Measurements from ENCODE around the gene ARRB2.

ARRB2 gene

DNA sequence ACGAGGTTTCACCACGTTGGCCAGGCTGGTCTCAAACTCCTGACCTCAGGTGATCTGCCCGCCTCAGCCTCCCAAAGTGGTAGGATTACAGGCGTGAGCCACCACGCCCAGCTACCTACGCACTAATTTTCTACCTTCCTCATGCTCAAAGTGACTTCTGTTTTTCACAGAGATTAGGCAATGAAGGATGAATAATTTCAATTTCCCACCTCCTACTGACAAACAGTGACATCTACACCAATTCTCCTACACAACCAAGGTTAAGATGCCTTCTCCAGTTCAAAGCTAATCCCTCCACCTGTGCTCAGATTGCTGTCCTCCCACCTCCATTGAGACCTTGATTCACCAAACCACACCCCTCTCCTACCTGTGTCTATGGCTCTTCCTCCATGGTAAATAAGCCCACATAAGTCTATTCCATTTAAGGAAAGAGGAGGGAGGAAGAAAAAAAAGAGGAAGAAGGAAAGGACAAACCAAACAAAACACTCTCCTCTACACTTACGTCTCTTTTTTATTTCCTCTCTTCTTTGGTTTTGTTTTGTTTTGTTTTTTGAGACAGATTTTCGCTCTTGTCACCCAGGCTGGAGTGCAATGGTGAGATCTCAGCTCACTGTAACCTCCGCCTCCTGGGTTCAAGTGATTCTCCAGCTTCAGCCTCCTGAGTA lies 15.3 kb downstream of the ARRB2 start:
- Histone ChIP-seq H3K9me3 (ENCODE audit: control insufficient read depth, insufficient read depth, low read length) (no peaks in the 10 kb centered on the region), H3K4me1 (ENCODE audit: insufficient read depth, low read length) (no peaks in the 10 kb centered on the region), H3K36me3 (ENCODE audit: insufficient read depth, low read length) (no peaks in the 10 kb centered on the region), H3K9ac (ENCODE audit: low read depth, low read length) (no peak overlapping the region)

DNA sequence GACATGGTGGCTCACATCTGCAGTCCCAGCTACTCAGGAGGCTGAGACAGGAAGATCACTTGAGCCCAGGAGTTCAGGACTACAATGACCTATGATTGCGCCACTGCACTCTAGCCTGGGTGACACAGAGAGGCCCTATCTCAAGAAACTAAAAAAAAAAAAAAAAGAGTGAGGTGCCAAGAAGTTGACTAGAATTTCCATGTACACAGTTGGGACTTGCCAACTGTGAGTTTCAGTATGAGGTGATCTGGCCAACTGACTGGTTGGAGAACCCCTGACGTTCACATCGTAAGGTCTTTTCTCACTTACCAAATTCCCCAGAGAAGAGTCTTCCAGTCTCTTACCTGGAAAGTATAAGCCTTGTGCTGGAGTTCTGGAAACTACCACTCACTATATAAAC lies 17.7 kb downstream of the ARRB2 start:
- no peaks in the 10 kb centered on the region for H3K9me3 ChIP-seq (ENCODE audit: control insufficient read depth, insufficient read depth, low read length)
- H3K9ac ChIP-seq (ENCODE audit: low read depth, low read length) = no peak overlapping the region
- H3K36me3 ChIP-seq (ENCODE audit: insufficient read depth, low read length) = no peaks in the 10 kb centered on the region
- no peaks in the 10 kb centered on the region for H3K4me1 ChIP-seq (ENCODE audit: insufficient read depth, low read length)

DNA sequence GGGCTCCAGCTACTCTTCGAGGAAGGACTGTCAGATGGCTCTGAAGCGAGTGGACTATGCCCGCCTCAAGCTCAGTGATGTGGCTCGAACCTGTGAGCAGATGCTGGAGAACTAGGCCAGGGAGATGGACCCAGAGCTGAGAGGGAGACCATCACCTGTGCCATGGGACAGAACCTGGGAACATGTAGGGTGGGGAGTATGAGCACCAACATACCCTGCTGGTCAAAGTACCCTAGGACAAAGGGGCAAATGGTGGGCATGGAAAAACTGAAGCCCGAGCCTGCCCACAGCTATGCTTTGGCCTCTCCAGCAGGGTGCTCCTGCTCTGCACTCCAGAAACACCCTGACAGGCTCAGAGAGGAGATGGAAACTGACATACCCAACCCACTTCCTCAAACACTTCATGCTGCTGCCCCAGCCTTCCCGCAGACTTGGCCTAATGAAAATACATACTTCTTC lies 22.7 kb downstream of the ARRB2 start:
- H3K4me1 ChIP-seq (ENCODE audit: insufficient read depth, low read length) = no peaks in the 10 kb centered on the region
- H3K9ac ChIP-seq (ENCODE audit: low read depth, low read length) = no peak overlapping the region
- no peaks in the 10 kb centered on the region for H3K9me3 ChIP-seq (ENCODE audit: control insufficient read depth, insufficient read depth, low read length)
- H3K36me3 ChIP-seq (ENCODE audit: insufficient read depth, low read length) = no peaks in the 10 kb centered on the region

DNA sequence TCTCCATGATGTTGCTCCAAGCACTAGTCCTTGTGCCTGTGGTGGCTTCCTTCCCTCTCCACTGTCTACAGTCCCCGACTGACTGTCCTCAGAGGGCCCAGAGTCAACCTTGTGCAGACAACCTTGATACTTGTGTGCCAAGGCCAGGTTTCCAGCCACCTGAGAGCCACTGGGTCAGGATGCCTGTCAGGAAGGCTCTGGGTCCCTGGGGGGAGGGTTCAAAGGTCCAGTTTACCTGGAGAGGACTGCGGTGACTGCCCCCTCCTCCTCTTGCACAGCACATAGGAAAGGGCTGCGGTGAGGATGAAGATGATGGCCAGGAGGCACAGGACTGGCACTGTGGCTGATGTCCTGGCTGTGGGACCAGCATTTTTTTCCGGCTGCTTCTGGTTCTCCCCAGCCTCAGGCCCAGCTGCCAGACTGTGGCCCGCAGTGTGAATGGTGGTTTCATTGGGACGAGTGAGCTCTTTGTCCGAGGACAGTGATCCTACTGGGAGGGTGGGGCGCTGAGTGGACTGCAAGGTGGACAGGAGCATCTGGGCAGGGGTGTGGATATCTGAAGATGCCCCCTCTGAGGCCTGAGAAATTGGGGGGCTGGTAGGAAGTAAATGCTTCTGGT lies 24.5 kb downstream of the ARRB2 start:
- no peak overlapping the region for H3K9ac ChIP-seq (ENCODE audit: low read depth, low read length)
- no peaks in the 10 kb centered on the region for H3K4me1 ChIP-seq (ENCODE audit: insufficient read depth, low read length)
- H3K36me3 ChIP-seq (ENCODE audit: insufficient read depth, low read length) = no peaks in the 10 kb centered on the region
- no peaks in the 10 kb centered on the region for H3K9me3 ChIP-seq (ENCODE audit: control insufficient read depth, insufficient read depth, low read length)

DNA sequence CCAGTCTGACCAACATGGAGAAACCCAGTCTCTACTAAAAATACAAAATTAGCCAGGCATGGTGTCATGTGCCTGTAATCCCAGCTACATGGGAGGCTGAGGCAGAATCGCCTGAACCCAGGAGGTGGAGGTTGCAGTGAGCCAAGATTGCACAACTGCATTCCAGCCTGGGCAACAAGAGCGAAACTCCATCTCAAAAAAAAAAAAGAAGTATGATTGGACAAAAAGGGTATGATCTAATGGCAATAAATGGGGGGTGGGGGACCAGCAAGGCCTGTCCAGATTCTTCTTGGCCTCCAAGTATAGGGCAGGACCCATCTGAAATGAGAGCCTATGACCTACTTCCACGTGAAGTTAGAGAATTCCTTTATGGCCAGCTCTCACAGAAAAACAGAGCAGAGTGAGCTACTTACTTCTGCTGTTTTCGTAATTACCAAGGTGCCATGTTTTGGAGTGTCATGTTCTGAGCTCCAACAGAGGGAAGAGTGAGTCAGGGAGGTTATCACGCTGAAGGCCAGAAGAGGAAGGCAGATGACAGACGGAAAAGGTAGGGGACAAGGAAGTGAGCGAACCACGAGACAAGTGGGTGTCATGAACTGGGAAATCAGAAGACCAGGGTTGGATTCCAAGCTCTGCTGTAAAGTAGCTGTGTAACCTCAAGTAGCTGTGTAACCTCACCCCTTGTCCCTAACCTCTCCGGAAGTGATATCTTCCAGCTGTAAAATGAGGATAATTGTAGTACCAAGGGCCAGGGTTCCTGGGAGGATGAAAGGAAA lies 25.6 kb downstream of the ARRB2 start:
- Histone ChIP-seq H3K9ac (ENCODE audit: low read depth, low read length) (no peak overlapping the region), H3K9me3 (ENCODE audit: control insufficient read depth, insufficient read depth, low read length) (no peaks in the 10 kb centered on the region), H3K36me3 (ENCODE audit: insufficient read depth, low read length) (no peaks in the 10 kb centered on the region), H3K4me1 (ENCODE audit: insufficient read depth, low read length) (no peaks in the 10 kb centered on the region)

DNA sequence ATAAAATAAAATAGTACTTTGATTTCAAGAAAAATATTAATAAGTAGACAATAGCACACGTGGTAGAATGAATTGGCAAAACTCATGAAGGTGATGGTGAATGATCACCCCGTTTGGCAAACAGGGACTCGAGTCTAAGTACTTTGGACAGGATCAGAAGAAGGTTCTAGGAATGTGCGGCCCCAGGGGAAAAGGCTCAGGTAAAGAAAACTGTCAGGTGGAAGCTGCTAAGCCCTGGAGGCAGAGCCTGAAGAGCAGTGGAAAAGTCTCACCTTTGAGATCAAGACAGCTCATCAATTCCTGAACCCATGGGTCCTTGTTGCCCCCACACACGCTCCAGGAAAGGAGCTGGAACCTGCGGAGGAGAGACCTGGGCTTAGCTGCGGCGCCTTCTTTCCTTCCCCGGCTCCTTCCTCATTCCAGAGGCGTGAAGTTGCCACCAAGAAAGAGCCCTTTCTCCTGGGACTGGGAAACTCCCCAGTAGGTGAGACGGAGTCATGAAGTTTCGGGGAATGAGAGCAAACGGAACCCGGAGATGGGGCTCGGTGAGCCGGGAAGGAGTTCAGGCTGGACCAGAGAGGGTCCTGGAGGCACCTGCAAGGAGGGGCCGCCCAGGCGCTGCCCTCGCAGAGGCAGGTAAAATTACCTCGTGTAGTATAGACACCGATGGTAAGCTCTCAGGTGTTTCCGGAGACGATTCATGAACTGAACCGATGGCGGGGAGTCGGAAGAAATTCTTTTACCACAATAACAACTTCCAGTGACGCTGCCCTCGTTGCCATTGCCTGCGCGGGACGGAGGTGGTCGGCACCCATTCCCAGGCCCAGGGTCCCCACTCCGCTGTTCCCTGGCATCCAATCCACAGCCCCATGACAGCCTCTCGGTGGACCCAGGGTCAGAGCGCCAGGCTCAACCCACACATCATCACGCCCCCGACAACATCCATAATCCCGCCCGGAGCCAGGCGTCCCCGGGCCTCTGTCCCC lies 28.0 kb downstream of the ARRB2 start:
- peak overlapping the region; percentile 70; the same call in 1 of the 2 replicates for H3K9ac ChIP-seq (ENCODE audit: low read depth, low read length)
- H3K4me1 ChIP-seq (ENCODE audit: insufficient read depth, low read length) = no peaks in the 10 kb centered on the region
- no peaks in the 10 kb centered on the region for H3K9me3 ChIP-seq (ENCODE audit: control insufficient read depth, insufficient read depth, low read length)
- no peaks in the 10 kb centered on the region for H3K36me3 ChIP-seq (ENCODE audit: insufficient read depth, low read length)

DNA sequence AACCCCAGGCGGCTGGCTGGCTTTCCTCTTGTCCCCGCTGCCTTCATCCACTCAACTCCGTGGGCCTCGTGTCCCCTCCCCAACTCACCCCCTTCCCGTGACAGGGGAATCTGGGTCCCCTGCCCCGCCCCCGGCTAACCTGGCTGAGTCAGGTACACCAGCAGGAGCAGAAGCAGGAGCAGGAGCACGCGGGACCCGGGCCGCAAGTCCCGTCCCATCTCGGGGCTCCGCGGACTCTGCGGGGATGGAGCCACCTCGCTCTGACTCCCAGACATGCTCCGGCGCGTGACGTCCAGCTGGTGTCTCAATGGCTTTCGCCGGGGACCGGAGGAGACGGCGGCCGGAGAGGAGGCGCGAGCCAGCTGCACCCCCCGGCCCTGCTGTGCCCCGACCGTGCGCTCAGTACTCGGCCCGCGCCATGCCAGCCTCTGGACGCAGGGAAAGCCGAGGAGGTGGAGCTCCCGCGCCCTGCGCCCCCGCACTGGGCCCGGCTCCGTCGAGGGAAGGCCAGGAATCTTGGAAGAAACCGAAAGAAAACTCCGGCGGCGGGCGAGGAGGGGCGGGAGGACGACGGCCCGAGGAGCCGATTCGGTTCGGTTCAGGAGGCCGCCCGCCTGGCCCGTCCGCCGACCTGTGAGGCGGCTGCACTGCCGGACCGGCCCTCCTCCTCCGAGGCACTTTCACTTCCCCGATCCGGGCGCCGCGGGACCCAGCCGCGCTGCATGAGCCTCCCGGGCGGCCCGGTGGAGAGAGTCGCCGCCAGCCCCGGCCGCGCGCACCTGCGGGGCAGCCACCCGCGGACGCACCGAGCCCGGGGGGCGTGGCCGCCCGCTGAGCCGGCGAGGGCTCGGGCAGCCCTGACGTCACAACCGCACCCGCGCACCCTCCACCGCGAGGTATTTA lies 28.9 kb downstream of the ARRB2 start, which contains the start of the genes CXCL16 and ZMYND15:
Gene CXCL16, minus strand, starts transcription at position 807 of the 903 bp plus-strand sequence. Its CDS starts 589 bp downstream, at position 218.
Gene ZMYND15, plus strand, starts transcription at position 712 of the 903 bp plus-strand sequence. CDS start 716 bp downstream, outside the sequence.
- H3K36me3 ChIP-seq (ENCODE audit: insufficient read depth, low read length) = no peaks in the 10 kb centered on the region
- H3K9ac ChIP-seq (ENCODE audit: low read depth, low read length) = peak within 1 kb of the TSS; percentile 70; the same call in 1 of the 2 replicates
- H3K9me3 ChIP-seq (ENCODE audit: control insufficient read depth, insufficient read depth, low read length) = no peaks in the 10 kb centered on the region
- H3K4me1 ChIP-seq (ENCODE audit: insufficient read depth, low read length) = no peaks in the 10 kb centered on the region

DNA sequence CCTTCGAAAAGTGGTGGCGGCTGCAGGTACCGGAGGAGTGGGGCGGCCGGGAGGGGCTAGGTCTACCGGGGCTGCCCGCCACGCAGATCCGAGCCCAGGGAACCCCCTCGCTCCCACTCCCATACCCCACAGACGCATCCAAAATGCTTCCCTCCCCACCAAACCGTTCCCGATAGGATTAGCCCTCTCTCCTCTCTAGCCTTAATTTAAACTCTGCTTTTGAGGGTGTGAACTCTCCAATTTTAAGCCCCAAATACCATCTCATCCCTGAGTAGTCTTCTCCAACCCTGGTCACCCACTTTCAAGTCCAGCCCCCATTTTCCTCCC lies 29.6 kb downstream of the ARRB2 start:
- Histone ChIP-seq H3K9ac (ENCODE audit: low read depth, low read length) (peak overlapping the region; percentile 70; the same call in 1 of the 2 replicates), H3K9me3 (ENCODE audit: control insufficient read depth, insufficient read depth, low read length) (no peaks in the 10 kb centered on the region), H3K36me3 (ENCODE audit: insufficient read depth, low read length) (no peaks in the 10 kb centered on the region), H3K4me1 (ENCODE audit: insufficient read depth, low read length) (no peaks in the 10 kb centered on the region)

DNA sequence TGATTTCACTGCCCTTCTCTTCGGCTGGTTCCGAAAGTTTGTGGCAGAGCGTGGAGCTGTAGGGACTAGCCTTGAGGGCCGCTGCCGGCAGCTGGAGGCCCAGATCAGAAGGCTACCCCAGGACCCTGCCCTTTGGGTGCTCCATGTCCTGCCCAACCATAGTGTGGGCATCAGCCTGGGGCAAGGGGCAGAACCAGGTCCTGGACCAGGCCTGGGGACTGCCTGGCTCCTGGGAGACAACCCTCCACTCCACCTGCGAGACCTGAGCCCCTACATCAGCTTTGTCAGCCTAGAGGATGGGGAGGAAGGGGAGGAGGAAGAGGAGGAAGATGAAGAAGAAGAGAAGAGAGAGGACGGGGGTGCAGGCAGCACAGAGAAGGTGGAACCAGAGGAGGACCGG lies 30.2 kb downstream of the ARRB2 start:
- no peaks in the 10 kb centered on the region for H3K4me1 ChIP-seq (ENCODE audit: insufficient read depth, low read length)
- H3K36me3 ChIP-seq (ENCODE audit: insufficient read depth, low read length) = no peaks in the 10 kb centered on the region
- no peak overlapping the region for H3K9ac ChIP-seq (ENCODE audit: low read depth, low read length)
- no peaks in the 10 kb centered on the region for H3K9me3 ChIP-seq (ENCODE audit: control insufficient read depth, insufficient read depth, low read length)

DNA sequence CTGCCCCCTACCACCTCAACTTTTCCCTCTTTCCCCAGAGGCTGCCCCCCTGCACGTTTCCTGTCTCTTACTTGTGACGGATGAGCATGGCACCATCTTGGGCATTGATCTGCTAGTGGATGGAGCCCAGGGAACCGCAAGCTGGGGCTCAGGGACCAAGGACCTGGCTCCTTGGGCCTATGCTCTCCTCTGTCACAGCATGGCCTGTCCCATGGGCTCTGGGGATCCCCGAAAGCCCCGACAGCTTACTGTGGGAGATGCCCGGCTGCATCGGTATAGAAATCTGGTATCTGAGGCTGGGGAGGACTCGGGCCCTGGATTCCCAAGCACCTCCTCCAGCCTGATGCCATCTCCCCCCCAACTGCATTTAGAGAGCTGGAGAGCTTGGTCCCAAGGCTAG lies 31.1 kb downstream of the ARRB2 start:
- Histone ChIP-seq H3K4me1 (ENCODE audit: insufficient read depth, low read length) (no peaks in the 10 kb centered on the region), H3K36me3 (ENCODE audit: insufficient read depth, low read length) (no peaks in the 10 kb centered on the region), H3K9ac (ENCODE audit: low read depth, low read length) (no peak overlapping the region), H3K9me3 (ENCODE audit: control insufficient read depth, insufficient read depth, low read length) (no peaks in the 10 kb centered on the region)

DNA sequence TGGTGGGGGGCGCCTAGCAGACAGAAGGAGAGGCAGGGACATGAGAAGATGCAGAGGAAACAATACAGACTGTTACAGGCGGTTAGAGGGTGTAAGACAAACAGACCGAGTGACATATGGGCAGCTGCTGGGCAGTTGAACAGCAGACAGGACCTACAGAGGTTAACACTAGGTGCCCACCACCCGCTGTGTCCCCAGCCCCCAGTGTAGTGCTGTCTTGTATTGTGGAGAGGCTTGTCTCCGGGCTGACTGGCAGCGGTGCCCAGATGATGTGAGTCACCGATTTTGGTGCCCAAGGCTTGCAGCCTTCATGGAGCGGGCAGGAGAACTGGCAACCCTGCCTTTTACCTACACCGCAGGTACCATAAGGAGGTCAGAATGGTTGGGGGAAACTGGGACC lies 31.7 kb downstream of the ARRB2 start:
- H3K9ac ChIP-seq (ENCODE audit: low read depth, low read length) = no peak overlapping the region
- H3K36me3 ChIP-seq (ENCODE audit: insufficient read depth, low read length) = no peaks in the 10 kb centered on the region
- H3K4me1 ChIP-seq (ENCODE audit: insufficient read depth, low read length) = no peaks in the 10 kb centered on the region
- no peaks in the 10 kb centered on the region for H3K9me3 ChIP-seq (ENCODE audit: control insufficient read depth, insufficient read depth, low read length)

DNA sequence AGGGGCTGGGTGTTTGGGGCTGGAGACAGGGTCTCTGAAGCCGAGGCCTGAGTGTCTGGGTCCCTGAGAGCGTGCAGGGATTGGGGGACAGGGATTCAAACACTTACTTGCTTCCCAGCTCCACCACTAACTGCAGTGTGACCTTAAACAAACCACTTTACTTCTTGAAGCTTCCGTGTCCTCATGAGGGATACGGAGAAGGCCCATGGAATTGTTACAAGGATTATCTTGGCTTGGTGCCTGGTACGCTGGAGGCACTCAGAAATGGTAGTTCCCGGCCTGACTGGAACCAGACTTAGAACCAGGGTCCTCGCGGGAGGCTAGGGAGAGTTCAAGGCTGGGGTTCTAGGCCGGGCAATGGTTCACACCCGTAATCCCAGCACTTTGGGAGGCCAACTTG lies 32.2 kb downstream of the ARRB2 start:
- Histone ChIP-seq H3K4me1 (ENCODE audit: insufficient read depth, low read length) (no peaks in the 10 kb centered on the region), H3K9me3 (ENCODE audit: control insufficient read depth, insufficient read depth, low read length) (no peaks in the 10 kb centered on the region), H3K36me3 (ENCODE audit: insufficient read depth, low read length) (no peaks in the 10 kb centered on the region), H3K9ac (ENCODE audit: low read depth, low read length) (no peak overlapping the region)

DNA sequence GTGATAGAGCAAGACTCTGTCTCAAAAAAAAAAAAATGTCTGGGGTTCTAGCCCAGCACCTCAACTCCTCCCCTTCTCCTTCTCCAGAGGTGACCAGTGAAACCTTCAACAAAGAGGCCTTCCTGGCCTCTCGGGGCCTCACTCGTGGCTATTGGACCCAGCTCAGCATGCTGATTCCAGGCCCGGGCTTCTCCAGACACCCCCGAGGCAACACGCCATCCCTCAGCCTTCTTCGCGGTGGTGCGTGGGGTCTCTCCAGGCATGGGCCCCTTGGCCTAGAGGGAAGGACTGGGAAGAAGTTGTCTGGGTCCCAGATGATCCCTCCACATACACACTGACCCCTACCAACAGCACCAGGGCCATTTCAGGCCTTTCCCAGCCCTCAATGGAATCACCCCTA lies 32.8 kb downstream of the ARRB2 start:
- Histone ChIP-seq H3K4me1 (ENCODE audit: insufficient read depth, low read length) (no peaks in the 10 kb centered on the region), H3K9me3 (ENCODE audit: control insufficient read depth, insufficient read depth, low read length) (no peaks in the 10 kb centered on the region)

More for the DNA sequence above, 32.8 kb downstream of the ARRB2 start:
- H3K36me3 ChIP-seq (ENCODE audit: insufficient read depth, low read length) = no peaks in the 10 kb centered on the region
- H3K9ac ChIP-seq (ENCODE audit: low read depth, low read length) = no peak overlapping the region

All from ES-I3 (cell line).